Mesodermal cell (in vitro differentiated cells): Measurements from ENCODE around the gene AOC2.
A peak's percentile ranks its signal among the peaks of the same experiment; 100 is the strongest.
"Not testable (repeated sequence)": the region's sequence is repeated elsewhere in the genome, so short reads cannot be mapped to it uniquely, and the experiment has no call there.

Source experiments
- H3K27ac ChIP-seq: 2 replicates; pipeline ENCODE4 v1.7.0; 2013; ENCODE audit warnings: mild to moderate bottlenecking, low read depth, low read length, moderate library complexity; ENCODE audit not compliant: severe bottlenecking
- H3K36me3 ChIP-seq: 2 replicates; pipeline ENCODE4 v1.7.1; 2013; ENCODE audit warnings: mild to moderate bottlenecking, low read length, moderate library complexity; ENCODE audit not compliant: control insufficient read depth, insufficient read depth
- H3K4me1 ChIP-seq: one replicate; pipeline ENCODE4 v1.7.1; 2013; ENCODE audit warnings: mild to moderate bottlenecking, low read length; ENCODE audit not compliant: insufficient read depth, control insufficient read depth, poor library complexity, severe bottlenecking
- H3K4me3 ChIP-seq: 2 replicates; pipeline ENCODE4 v1.7.0; 2013; ENCODE audit warnings: low read length, control low read depth, mild to moderate bottlenecking; ENCODE audit not compliant: insufficient read depth, poor library complexity, severe bottlenecking; ENCODE audit errors: extremely low read depth
- H3K9me3 ChIP-seq: 2 replicates; pipeline ENCODE4 v1.7.1; 2013; ENCODE audit warnings: mild to moderate bottlenecking, low read length, moderate library complexity; ENCODE audit not compliant: control insufficient read depth
- WGBS, 2 experiments: methylation state at CpG; one replicate each; pipeline ENCODE4 v1.1.5; 2013; ENCODE audit warnings: missing lambda C conversion rate in 2 of 2; ENCODE audit not compliant: insufficient coverage in 2 of 2; 5-methylcytosine and 5-hydroxymethylcytosine counted together

AOC2 gene

DNA sequence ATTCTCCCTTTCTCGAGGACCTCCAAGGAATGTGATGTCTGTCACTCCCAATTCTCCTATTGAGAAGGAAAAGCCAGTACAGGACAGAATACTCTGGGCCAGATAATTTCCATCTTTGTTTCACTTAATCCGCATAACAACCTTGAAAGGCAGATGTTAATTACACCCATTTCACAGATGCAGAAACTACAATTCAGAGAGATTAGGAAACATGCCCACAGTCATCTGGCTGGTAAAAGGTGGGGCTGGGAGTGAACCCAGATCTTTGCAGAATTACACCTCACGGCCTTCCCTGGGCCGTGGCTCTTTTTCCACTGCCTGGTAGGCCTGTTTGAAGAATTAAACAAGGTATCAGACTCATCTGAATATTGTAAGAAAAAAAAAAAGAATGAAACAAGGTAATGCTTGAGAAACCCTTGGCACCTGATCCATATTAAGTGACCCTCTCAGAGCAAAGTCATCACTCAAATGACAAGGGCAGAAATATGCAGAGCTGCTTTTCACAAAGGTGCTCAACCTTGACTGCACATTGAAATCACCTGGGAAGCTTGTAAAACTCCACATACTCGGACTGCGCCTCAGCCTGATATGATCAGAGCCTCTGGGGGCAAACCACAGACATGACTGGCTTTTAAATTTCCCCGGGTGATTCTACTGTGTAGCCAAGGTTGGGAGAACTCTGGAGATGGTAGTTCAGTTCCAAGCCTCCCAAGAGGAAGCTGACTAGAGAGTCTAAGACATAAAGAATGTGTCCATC is 39.6 kb downstream of the AOC2 start:
- no peak overlapping the region for H3K27ac ChIP-seq
- no peaks in the 10 kb centered on the region for H3K36me3 ChIP-seq
- H3K9me3 ChIP-seq = no peaks in the 10 kb centered on the region
- WGBS, 2 experiments = 83 to 93% methylated on average over 6 of the region's 7 CpGs
- H3K4me3 ChIP-seq = no peak overlapping the region
- peaks cover 8% of the 10 kb centered on the region for H3K4me1 ChIP-seq

DNA sequence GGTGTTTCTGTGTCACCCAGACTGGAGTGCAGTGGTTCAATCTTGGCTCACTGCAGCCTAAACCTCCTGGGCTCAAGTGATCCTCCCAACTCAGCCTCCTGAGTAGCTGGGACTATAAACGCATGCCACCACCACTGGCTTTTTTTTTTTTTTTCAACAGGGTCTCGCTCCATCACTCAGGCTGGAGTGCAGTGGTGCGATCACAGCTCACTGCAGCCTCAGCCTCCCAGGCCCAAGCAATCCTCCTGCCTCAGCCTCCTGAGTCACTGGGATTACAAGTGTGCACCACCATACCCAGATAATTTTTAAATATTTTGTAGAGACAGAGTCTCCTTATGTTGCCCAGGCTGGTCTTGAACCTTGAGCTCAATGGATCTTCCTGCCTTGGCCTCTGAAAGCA is 41.4 kb downstream of the AOC2 start:
- H3K27ac ChIP-seq, H3K4me3 ChIP-seq, H3K9me3 ChIP-seq, H3K4me1 ChIP-seq, H3K36me3 ChIP-seq: not testable (repeated sequence)
- WGBS, 2 experiments = 88 to 100% methylated on average over 1 to 3 of the region's 3 CpGs

DNA sequence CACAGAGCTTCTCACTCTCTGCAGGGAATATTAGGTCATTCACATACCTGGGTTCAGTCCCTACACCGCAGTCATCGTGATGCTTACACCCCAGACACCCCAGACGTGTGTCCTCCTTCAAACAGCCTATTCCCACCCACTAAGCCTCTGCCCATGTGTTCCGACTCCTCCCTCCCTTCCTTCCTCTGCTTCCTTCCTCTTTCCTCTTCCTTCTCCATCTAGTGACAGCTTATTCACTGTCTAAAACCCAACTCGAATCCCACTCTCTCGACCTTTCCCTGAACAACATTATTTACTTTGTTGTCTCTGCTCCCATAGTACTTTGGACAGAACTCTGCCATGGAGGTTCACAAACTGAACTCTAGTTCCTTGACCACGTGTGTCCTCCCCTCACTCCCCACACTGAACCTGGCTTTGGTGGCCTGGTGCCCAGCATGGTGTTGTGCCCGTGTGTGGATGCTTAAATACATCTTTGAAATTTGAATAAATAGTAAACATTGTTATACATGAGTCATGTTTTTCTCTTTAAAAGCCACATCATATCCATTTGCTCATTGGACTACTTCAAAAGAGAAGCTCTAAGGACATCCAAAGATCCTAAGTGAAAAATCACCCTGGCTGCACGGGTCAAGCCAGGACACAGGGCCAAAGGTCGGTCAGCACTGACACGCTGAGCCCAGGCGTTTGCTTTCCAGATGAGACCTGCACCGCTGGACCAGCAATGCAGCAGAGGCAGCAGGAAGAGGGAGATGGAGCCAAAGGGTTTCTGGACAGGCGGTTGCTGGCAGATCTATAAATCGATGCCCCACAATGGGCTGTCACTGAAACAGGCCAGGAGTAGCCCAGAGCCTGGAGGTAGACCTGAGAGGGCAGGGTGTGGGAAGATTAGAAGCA is 42.1 kb downstream of the AOC2 start:
- H3K27ac ChIP-seq = no peak overlapping the region
- H3K36me3 ChIP-seq = no peaks in the 10 kb centered on the region
- peaks cover 8% of the 10 kb centered on the region for H3K4me1 ChIP-seq
- 87 to 93% methylated on average over 11 to 13 of the region's 15 CpGs for WGBS, 2 experiments
- H3K4me3 ChIP-seq = no peak overlapping the region
- no peaks in the 10 kb centered on the region for H3K9me3 ChIP-seq

DNA sequence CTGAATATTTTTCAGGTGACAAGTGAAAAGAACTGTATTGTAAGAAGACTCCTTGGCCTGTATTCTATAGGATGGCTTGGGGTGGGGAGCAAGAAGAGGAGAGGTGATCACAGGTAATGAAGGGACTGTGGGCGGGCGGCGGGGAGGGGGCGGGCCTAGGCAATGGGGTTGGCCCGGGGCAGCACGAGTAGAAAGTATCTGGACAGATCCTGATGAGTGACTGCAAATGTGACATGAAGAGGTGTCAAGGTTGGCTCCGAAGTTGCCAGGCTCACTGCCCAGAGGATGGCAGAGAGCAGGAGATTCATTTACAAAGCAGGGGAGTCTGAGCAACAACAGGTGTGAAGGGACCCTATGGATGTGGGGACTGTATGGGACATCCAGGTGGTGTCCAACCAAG is 45.4 kb downstream of the AOC2 start:
- H3K4me3 ChIP-seq = no peak overlapping the region
- 88 to 95% methylated on average over 7 of the region's 7 CpGs for WGBS, 2 experiments

DNA sequence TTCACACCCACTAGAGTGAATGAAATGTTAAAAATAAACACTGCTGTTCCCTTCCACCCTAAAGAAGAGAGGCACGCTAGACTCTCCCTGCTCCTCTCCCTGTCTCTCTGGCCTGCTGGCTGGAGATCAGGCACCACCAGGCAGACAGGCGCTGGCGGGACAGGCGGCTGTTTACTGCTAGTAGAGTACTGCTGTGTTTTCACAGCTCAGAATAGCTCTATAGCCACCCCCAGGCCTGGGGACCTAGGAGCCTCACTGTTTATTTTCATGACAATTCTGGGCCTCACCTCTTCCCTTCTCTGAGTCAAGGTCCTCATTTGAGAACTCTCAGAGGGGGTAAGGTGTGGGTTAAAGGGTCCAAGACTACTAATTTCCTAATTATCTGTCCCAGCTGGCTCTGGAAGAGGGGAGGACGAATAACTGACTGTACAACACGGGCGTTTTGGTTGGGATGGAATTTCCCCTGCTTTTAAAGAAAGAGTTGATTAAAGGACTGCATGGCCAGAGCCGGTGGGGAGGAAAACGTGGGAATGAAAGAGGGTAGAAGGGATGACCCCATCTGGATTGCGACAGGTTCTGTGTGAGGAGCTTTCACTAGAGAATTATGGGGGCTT is 47.3 kb downstream of the AOC2 start:
- H3K36me3 ChIP-seq = no peaks in the 10 kb centered on the region
- H3K27ac ChIP-seq = peak overlapping the region; percentile 77
- peaks cover 26% of the 10 kb centered on the region for H3K4me1 ChIP-seq
- H3K4me3 ChIP-seq = no peak overlapping the region
- no peaks in the 10 kb centered on the region for H3K9me3 ChIP-seq
- WGBS, 2 experiments = 56 to 69% methylated on average over 4 to 9 of the region's 10 CpGs

More for the DNA sequence above, 45.4 kb downstream of the AOC2 start:
- Histone ChIP-seq H3K36me3 (no peaks in the 10 kb centered on the region), H3K9me3 (no peaks in the 10 kb centered on the region), H3K27ac (no peak overlapping the region), H3K4me1 (peaks cover 18% of the 10 kb centered on the region)

DNA sequence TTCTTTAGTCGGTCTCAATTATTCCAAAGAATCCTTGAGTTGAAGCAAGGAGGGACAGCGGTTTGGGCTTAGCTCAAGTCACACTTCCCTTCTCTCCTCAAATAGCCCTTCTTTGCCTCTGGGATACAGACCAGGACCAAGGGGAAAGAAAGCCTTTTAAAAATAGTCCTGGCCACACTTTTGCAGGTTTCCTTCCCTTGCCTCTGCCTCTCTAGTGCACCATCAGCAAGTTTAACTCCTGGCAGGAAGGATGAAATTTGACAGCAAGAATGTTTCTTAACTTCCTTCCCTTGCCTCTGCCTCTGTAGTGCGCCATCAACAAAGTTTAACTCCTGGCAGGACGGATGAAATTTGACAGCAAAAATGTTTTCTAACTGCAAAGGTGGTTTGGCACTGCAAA is 49.0 kb downstream of the AOC2 start:
- Histone ChIP-seq H3K4me1 (peaks cover 23% of the 10 kb centered on the region), H3K9me3 (no peaks in the 10 kb centered on the region), H3K36me3 (no peaks in the 10 kb centered on the region), H3K4me3 (no peak overlapping the region), H3K27ac (no peak overlapping the region)
- 93% methylated on average over 2 to 4 of the region's 4 CpGs for WGBS, 2 experiments

DNA sequence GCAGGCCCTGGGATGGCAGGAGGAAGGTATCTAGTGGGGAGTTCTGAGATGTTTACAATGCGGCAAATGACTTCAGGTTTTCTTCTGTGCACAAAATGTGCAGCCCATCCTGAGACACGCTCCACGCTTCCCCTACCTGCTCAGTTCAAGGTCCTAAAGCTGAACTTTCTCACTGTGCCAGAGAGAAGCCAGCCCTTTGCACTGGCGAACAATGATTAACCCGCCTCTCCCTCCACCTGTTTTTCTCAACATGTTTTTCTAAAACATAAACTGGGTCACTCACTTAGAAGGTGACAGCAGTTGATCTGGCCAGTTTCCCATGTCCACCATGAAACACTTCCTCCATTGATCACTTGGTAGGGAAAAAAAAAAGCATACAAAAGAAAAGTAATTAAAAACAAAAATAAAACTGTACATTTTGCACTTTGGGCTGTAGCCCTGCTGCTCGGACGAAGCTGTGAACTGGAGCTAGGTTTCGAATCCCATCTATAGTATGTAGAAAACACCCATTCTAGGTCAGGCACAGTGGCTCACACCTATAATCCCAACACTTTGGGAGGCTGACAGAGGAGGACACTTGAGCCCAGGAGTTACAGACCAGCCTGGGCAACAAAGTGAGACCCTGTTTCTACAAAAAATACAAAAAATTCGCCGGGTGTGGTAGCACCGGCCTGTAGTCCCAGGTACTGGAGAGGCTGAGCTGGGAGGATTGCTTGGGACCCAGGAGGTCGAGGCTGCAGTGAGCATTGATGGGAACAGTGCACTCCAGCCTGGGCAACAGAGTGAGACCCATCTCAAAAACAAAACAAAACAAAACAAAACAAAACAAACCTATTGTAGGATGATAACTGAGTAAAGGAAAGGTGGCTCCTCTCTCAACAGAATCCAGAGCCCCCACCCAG is 50.2 kb downstream of the AOC2 start:
- Histone ChIP-seq H3K4me1 (peaks cover 22% of the 10 kb centered on the region), H3K27ac (peak overlapping the region; percentile 31), H3K36me3 (no peaks in the 10 kb centered on the region), H3K4me3 (no peak overlapping the region), H3K9me3 (no peaks in the 10 kb centered on the region)
- WGBS, 2 experiments = 83 to 94% methylated on average over 8 to 9 of the region's 12 CpGs

DNA sequence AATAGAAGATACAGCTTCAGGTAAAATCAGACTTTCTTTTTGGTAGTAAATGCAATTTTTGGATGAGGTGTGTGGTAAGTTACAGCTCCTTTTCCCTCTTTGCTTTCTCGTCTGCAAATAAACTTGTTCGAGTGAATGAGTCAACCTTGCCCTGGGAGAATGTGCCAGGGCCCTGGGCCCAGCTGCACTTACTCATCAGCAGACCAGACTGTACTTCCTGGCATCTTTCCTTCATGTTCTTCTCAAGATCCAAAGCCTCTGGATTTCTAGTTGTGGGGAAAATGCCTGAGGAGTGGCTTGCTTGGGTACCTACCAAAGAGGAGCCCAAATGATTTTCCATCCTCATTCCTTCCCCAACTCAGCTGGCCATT is 50.8 kb downstream of the AOC2 start:
- no peak overlapping the region for H3K4me3 ChIP-seq
- H3K9me3 ChIP-seq = no peaks in the 10 kb centered on the region
- H3K27ac ChIP-seq = peak overlapping the region; percentile 31
- peaks cover 22% of the 10 kb centered on the region for H3K4me1 ChIP-seq
- 100% methylated on average over 1 of the region's 2 CpGs for WGBS, 2 experiments
- no peaks in the 10 kb centered on the region for H3K36me3 ChIP-seq

DNA sequence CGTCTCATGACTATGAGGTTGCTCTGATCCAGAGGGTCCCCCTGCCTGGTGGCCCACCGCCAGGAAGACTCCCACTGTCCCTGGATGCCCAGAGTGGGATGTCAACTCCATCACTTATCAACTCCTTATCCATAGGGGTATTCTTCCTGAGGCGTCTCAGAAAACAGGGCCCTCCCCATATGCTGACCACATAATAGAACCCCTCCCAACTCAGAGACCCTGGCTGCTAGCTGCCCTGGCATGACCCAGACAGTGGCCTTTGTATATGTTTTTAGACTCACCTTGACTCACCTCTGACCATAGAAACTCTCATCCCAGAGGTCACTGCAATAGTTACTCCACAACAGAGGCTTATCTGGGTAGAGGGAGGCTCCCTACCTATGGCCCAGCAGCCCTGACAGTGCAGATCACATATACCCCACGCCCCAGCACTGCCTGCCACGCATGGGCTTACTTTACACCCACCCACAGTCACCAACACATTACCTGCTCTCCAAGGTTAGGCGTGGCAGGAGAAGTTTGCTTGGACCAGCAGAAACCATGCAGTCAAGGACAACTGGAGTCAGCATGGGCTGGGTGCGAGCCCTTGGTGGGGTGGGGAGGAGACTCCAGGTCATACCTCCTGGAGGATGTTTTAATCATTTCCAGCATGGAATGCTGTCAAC is 53.9 kb downstream of the AOC2 start:
- Histone ChIP-seq H3K36me3 (no peaks in the 10 kb centered on the region), H3K4me1 (peaks cover 12% of the 10 kb centered on the region), H3K27ac (no peak overlapping the region), H3K4me3 (no peak overlapping the region), H3K9me3 (no peaks in the 10 kb centered on the region)
- WGBS, 2 experiments = 89 to 95% methylated on average over 3 to 5 of the region's 7 CpGs

DNA sequence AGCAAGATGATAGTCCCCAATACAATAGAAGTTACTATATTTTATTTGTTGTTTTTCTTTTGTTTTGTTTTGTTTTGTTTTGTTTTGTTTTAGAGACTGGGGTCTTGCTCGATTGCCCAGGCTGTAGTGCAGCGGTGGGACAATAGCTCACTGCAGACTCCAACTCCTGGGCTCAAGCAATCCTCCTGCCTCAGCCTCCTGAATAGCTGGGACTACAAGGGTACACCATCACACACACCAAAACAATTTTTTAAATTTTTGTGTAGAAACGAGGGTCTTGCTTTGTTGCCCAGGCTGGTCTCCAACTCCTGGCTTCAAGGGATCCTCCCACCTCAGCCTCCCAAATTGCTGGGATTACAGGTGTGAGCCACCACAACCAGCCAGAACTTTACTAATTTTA is 55.6 kb downstream of the AOC2 start:
- WGBS, 2 experiments = 89 to 100% methylated on average over 1 of the region's 3 CpGs
- not testable (repeated sequence) for H3K27ac ChIP-seq, H3K36me3 ChIP-seq, H3K9me3 ChIP-seq, H3K4me1 ChIP-seq, H3K4me3 ChIP-seq
